ENCODE data around the gene KBTBD4.

GRCh38 chr11:47586098-47586855, 7.5 kb upstream of the KBTBD4 start, which contains the start of gene FAM180B:
- TF ChIP-seq, protein P1, sequence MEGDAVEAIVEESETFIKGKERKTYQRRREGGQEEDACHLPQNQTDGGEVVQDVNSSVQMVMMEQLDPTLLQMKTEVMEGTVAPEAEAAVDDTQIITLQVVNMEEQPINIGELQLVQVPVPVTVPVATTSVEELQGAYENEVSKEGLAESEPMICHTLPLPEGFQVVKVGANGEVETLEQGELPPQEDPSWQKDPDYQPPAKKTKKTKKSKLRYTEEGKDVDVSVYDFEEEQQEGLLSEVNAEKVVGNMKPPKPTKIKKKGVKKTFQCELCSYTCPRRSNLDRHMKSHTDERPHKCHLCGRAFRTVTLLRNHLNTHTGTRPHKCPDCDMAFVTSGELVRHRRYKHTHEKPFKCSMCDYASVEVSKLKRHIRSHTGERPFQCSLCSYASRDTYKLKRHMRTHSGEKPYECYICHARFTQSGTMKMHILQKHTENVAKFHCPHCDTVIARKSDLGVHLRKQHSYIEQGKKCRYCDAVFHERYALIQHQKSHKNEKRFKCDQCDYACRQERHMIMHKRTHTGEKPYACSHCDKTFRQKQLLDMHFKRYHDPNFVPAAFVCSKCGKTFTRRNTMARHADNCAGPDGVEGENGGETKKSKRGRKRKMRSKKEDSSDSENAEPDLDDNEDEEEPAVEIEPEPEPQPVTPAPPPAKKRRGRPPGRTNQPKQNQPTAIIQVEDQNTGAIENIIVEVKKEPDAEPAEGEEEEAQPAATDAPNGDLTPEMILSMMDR (IDR thresholded peaks at IDR 0.05; ENCODE audit: poor library complexity, severe bottlenecking) = no peak
- no peak for TF ChIP-seq MXI1 (conservative IDR thresholded peaks at IDR 0.05; ENCODE audit: poor library complexity, severe bottlenecking)
